HepG2 (cell line): Measurements from ENCODE around the gene SBNO1. TPM values are rescaled to one million over a fixed set of nuclear protein-coding genes. Genes with fewer than 3 reads are reported as not detected.
"Not testable (repeated sequence)": the region's sequence is repeated elsewhere in the genome, so short reads cannot be mapped to it uniquely, and the experiment has no call there.

Experiments
- ATAC-seq: fragments of 200-7000 bp; cut with Tn5 transposase; 3 replicates; pipeline ENCODE4 v1.9.1; 2020; ENCODE audit warnings: mild to moderate bottlenecking, moderate library complexity
- BruUV-seq: library from RNA; stranded (reverse); fragments of 400-500 nt; replicated peaks from 2 replicates; lab custom pipeline; 2021; lab: Mats Ljungman, UMichigan
- CTCF ChIA-PET: fragments of 300-600 bp; formaldehyde crosslinking; extraction: SDS; loops from one replicate; lab custom pipeline; 2021; ENCODE audit warnings: low total read pairs, inconsistent platforms, low intra/inter-chr PET ratio; lab: Yijun Ruan, JAX
- POLR2A ChIA-PET: fragments of 350-600 bp; sonication (Branson Sonifier 250); formaldehyde crosslinking; loops from one replicate; lab custom pipeline; 2020; ENCODE audit warnings: antibody characterized with exemption, inconsistent platforms; lab: Yijun Ruan, JAX
- DNase-seq: peaks from one replicate; pipeline ENCODE4 v3.0.0-alpha.2; 2015; ENCODE audit warnings: low spot score
- FAIRE-seq: peaks from 3 replicates; lab custom pipeline; 2011; peaks lifted over from hg19 to GRCh38; lab: Jason Lieb, UNC
- H2AFZ ChIP-seq: one replicate; pipeline ENCODE4 v1.6.1; 2011; ENCODE audit warnings: low read length, inconsistent platforms
- H3K27ac ChIP-seq: fragments of 300-600 bp; 3 replicates; pipeline ENCODE4 v1.8.0; 2011; ENCODE audit warnings: mixed run types, mild to moderate bottlenecking, mixed read lengths, low read length, inconsistent platforms; ENCODE audit not compliant: insufficient read depth; ENCODE audit errors: extremely low read length
- H3K27me3 ChIP-seq, 2 experiments: fragments of 200-600 bp in 1 of 2; 2 replicates in 1 of 2; 3 replicates in 1 of 2; pipeline versions ENCODE4 v1.6.0 to v1.8.0; 2011; ENCODE audit warnings: low read length in 2 of 2, mild to moderate bottlenecking in 2 of 2, moderate library complexity in 2 of 2, inconsistent platforms in 1 of 2; ENCODE audit not compliant: insufficient read depth in 2 of 2, control insufficient read depth in 1 of 2
- H3K36me3 ChIP-seq, 2 experiments: fragments of 200-600 bp in 1 of 2; replicated peaks in 1 of 2; 2 replicates in 1 of 2; 3 replicates in 1 of 2; pipeline versions ENCODE4 v1.5.1 to v1.8.0; 2011; ENCODE audit warnings: low read length in 2 of 2, inconsistent platforms in 1 of 2; ENCODE audit not compliant: insufficient read depth in 2 of 2, control insufficient read depth in 1 of 2
- H3K4me1 ChIP-seq: 2 replicates; pipeline ENCODE4 v1.5.1; 2012; ENCODE audit warnings: low read length, inconsistent platforms; ENCODE audit not compliant: insufficient read depth
- H3K4me2 ChIP-seq: 2 replicates; pipeline ENCODE4 v1.6.0; 2011; ENCODE audit warnings: low read depth, low read length, inconsistent platforms
- H3K4me3 ChIP-seq, 3 experiments: fragments of 200-600 bp in 1 of 3; sonication (generic), shearing (Covaris generic) in 1 of 3; replicated peaks in 1 of 3; 2 replicates each; pipeline ENCODE4 v1.5.1; 2011 to 2016; ENCODE audit warnings: low read length in 3 of 3, inconsistent platforms in 2 of 3, low read depth in 2 of 3, mild to moderate bottlenecking in 2 of 3, control low read depth in 1 of 3, mixed read lengths in 1 of 3; ENCODE audit not compliant: insufficient read depth in 1 of 3
- H3K79me2 ChIP-seq: one replicate; pipeline ENCODE4 v1.6.1; 2011; ENCODE audit warnings: low read length, inconsistent platforms; ENCODE audit not compliant: insufficient read depth
- H3K9ac ChIP-seq: 2 replicates; pipeline ENCODE4 v1.6.0; 2011; ENCODE audit warnings: mild to moderate bottlenecking, low read depth, low read length, inconsistent platforms; ENCODE audit not compliant: insufficient read depth
- H3K9me3 ChIP-seq: 2 replicates; pipeline ENCODE4 v1.5.1; 2012; ENCODE audit warnings: mild to moderate bottlenecking, low read length
- H4K20me1 ChIP-seq: 2 replicates; pipeline ENCODE4 v1.6.0; 2011; ENCODE audit warnings: inconsistent platforms, mild to moderate bottlenecking, low read length, moderate library complexity; ENCODE audit not compliant: insufficient read depth
- BRD4 ChIP-seq: sonication (generic); formaldehyde crosslinking; IDR thresholded peaks from 2 replicates; pipeline ENCODE4 v1.4.0; 2020; ENCODE audit warnings: missing genetic modification reagents
- CEBPG ChIP-seq: IDR thresholded peaks from 2 replicates; pipeline ENCODE4 v1.6.1; 2016
- PRDM15 ChIP-seq: sonication (generic); formaldehyde crosslinking; IDR thresholded peaks from 2 replicates; pipeline ENCODE4 v1.4.0; 2020; ENCODE audit warnings: missing genetic modification reagents
- RXRB ChIP-seq: IDR thresholded peaks from 2 replicates; pipeline ENCODE4 v1.6.1; 2016; ENCODE audit warnings: borderline replicate concordance, missing genetic modification reagents, missing compliant biosample characterization
- XBP1 ChIP-seq: sonication (generic); formaldehyde crosslinking; IDR thresholded peaks from 2 replicates; pipeline ENCODE4 v1.5.0; 2020; ENCODE audit warnings: missing genetic modification reagents
- ZBTB3 ChIP-seq: sonication (generic); formaldehyde crosslinking; IDR thresholded peaks from 2 replicates; pipeline ENCODE4 v1.4.0; 2020; ENCODE audit warnings: low read depth, mild to moderate bottlenecking, moderate library complexity, missing genetic modification reagents, borderline replicate concordance
- ZNF121 ChIP-seq: sonication (generic); formaldehyde crosslinking; IDR thresholded peaks from 2 replicates; pipeline ENCODE4 v1.5.0; 2020; ENCODE audit warnings: mild to moderate bottlenecking, missing genetic modification reagents
- ZNF18 ChIP-seq: sonication (generic); formaldehyde crosslinking; IDR thresholded peaks from 2 replicates; pipeline ENCODE4 v1.8.0; 2022; ENCODE audit warnings: mild to moderate bottlenecking, missing genetic modification reagents; ENCODE audit not compliant: insufficient replicate concordance
- ZNF460 ChIP-seq: sonication (generic); formaldehyde crosslinking; IDR thresholded peaks from 2 replicates; pipeline ENCODE4 v1.5.1; 2020; ENCODE audit warnings: missing genetic modification reagents, mild to moderate bottlenecking, borderline replicate concordance
- ZNF7 ChIP-seq: IDR thresholded peaks from 2 replicates; pipeline ENCODE4 v1.6.1; 2016; ENCODE audit warnings: missing biosample characterization, missing genetic modification reagents
- ZNF773 ChIP-seq: sonication (generic); formaldehyde crosslinking; IDR thresholded peaks from 2 replicates; pipeline ENCODE4 v1.4.0; 2020; ENCODE audit warnings: missing genetic modification reagents, borderline replicate concordance
- WGBS: methylation state at CpG from one replicate; pipeline ENCODE4 v1.1.6; 2017; ENCODE audit warnings: low lambda C conversion rate; 5-methylcytosine and 5-hydroxymethylcytosine counted together
- in situ Hi-C: cut with HindIII; loops from 2 replicates; pipeline ENCODE4 v1.10.0; 2017; ENCODE audit warnings: low pct_unique_long_range_greater_than_20kb; ENCODE audit not compliant: extremely low pct_ligation_motif_present
- intact Hi-C: fragments of 100-400 bp; cut with micrococcal nuclease; formaldehyde crosslinking; loops from one replicate; pipeline ENCODE4 v1.10.0; 2022; ENCODE audit not compliant: unreplicated experiment
- polyA plus RNA-seq, 8 experiments: library from polyadenylated mRNA; depleted of rRNA in 3 of 8; stranded (reverse) in 7 of 8; unstranded in 1 of 8; fragments of >200 nt; fragmentation: Illumina TruSeq in 4 of 8; extraction: Trizol in 4 of 8; gene quantifications; 2 replicates each; pipeline versions ENCODE4 v1.2.1 to v1.2.3, GENCODE V29; 2011 to 2016; ENCODE audit warnings: low read depth in 4 of 8, missing spikeins in 1 of 8, mixed read lengths in 1 of 8; ENCODE audit not compliant: insufficient read depth in 1 of 8
- total RNA-seq, 5 experiments: library from RNA; depleted of rRNA; stranded (reverse); fragments of >200 nt; fragmentation: Illumina TruSeq; extraction: Trizol; gene quantifications; 2 replicates each; pipeline ENCODE4 v1.2.3, GENCODE V29; 2016; ENCODE audit warnings: low read depth in 1 of 5

SBNO1 gene
- total and polyA plus RNA-seq, 2 of the 13 experiments (the other 11 are each of a cell fraction or from before 2014, with no cell fraction given) = 10.9 to 40.2 TPM

GRCh38 chr12:123387508-123388176 lies 23.0 kb upstream of the SBNO1 start (continued):
- TF ChIP-seq CEBPG (no peak), RXRB (CRISPR knock-in tag) (no peak), BRD4 (no peak)

GRCh38 chr12:123385536-123385935 lies 20.9 kb upstream of the SBNO1 start:
- POLR2A ChIA-PET = not testable (repeated sequence)
- TF ChIP-seq ZNF121 (CRISPR knock-in tag) (0 out of 2 replicates have a peak, but pooled peaks have one; percentile 37), ZNF460 (CRISPR knock-in tag) (peak; percentile 29; the same call in 1 of the 2 replicates)
- TF ChIP-seq, all 625 proteins: peak for 2; not testable (repeated sequence) for 623
- CTCF ChIA-PET = not testable (repeated sequence)

GRCh38 chr12:123384994-123385376 lies 20.3 kb upstream of the SBNO1 start:
- Histone ChIP-seq H3K4me3 (peak overlapping the region; percentile 77 to 88 (median 87)), H3K27ac (peak overlapping the region; percentile 79), H3K9me3 (no peaks in the 10 kb centered on the region), H3K79me2 (peaks cover 15% of the 10 kb centered on the region), H2AFZ (no peak overlapping the region), H3K4me2 (peak overlapping the region; percentile 98), H3K36me3 (no peaks in the 10 kb centered on the region), H3K9ac (peak overlapping the region; percentile 78), H3K27me3 (no peaks in the 10 kb centered on the region), H3K4me1 (peaks cover 41% of the 10 kb centered on the region), H4K20me1 (no peaks in the 10 kb centered on the region)
- in situ Hi-C loops (no loop called here), intact Hi-C loops (no loop called here)
- DNase-seq = no peak
- ATAC-seq = no peak
- ChIA-PET CTCF (no interaction called here), POLR2A (interaction anchor here (1.4 to 4.6 kb wide), 2 partner anchors 21 kb away, joined by 4 to 121 read pairs; partner anchors contain the start of gene SBNO1)
- WGBS = 0% methylated on average over 1 of the region's 1 CpG
- no peak for FAIRE-seq
- no TSS peak for BruUV-seq
- TF ChIP-seq ZNF7 (CRISPR knock-in tag) (no peak), XBP1 (CRISPR knock-in tag) (no peak), ZNF773 (no peak), PRDM15 (CRISPR knock-in tag) (no peak), ZBTB3 (CRISPR knock-in tag) (no peak), ZNF18 (CRISPR knock-in tag) (no peak)

More at GRCh38 chr12:123385536-123385935, 20.9 kb upstream of the SBNO1 start:
- ATAC-seq, H3K9ac ChIP-seq, H3K9me3 ChIP-seq, DNase-seq, FAIRE-seq, in situ Hi-C loops, H3K27ac ChIP-seq, BruUV-seq, H3K36me3 ChIP-seq, H3K27me3 ChIP-seq, intact Hi-C loops, H2AFZ ChIP-seq, H4K20me1 ChIP-seq: not testable (repeated sequence)
- peaks cover 19% of the 10 kb centered on the region for H3K79me2 ChIP-seq
- WGBS = 93% methylated on average over 9 of the region's 9 CpGs
- H3K4me2 ChIP-seq = peak overlapping the region; percentile 98; the same call in 1 of the 2 replicates
- peak overlapping the region in 1 of 3 experiments; percentile 87; a peak in 1 of 6 replicates for H3K4me3 ChIP-seq
- peaks cover 46% of the 10 kb centered on the region for H3K4me1 ChIP-seq
